ENCODE data around the gene SLC7A6.

The SLC7A6 gene

DNA sequence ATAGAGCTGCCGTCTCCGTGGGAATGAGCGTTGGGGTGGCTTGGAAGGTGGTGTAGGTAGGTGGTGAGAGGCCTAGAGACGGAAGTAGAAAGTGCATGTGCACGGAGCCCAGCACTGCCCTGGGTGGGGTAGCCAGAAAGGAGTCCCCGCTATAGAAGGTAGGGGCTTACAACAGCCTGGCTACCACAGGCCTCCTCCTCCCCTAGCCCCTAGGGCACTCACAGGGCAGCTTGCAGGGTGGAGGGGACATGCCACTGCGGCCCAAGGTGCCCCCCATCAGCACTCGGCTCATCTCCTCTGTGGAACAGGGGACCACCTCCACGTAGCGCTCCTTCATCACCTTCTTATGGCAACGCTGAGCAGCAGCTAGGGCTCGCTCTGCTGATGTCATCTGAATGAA is 33.4 kb upstream of the SLC7A6 start:
- TF ChIP-seq POLR2A (IDR thresholded peaks at IDR 0.05; ENCODE audit: low read depth, low read length) = no peak
- FAIRE-seq (no peak), DNase-seq (ENCODE audit: insufficient read length, low spot score) (no peak)

DNA sequence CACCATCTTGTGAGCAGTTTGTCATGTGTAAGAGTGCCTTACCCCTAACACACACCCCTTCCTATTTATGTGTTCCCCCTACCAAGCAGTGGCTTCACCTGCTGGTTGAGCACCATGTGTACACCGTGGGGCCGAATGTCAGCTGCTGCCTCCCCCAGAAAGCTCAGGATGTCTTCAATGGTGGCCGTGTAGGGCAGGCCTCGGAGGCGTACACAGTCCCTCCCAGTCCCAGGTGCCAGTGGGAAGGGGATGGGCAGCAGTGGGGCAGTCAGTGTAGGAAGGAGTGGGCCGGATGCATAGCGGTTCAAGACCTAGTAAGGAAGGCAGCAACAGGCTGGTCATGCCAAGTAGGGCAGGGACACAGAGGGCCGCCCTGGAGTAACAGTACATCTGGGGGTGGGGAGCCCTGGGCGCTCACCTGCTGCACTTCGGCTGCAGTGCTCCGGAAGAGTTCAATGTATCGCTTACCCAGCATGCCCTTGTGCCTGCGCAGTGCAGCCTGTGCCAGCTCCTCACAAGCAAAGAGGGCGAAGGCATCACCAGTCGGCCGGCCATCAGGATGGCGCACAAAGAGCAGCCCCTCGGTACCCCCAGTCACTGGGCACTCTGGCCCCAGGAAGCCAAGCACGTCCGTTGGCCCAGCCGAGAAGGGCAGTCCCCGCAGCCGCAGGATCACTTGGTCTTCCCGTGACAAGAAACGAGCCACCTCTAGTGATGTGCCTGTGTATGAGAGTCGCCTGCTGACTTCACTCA is 32.8 kb upstream of the SLC7A6 start:
- FAIRE-seq (no peak), DNase-seq (ENCODE audit: insufficient read length, low spot score) (no peak)
- no peak for TF ChIP-seq POLR2A (IDR thresholded peaks at IDR 0.05; ENCODE audit: low read depth, low read length)

DNA sequence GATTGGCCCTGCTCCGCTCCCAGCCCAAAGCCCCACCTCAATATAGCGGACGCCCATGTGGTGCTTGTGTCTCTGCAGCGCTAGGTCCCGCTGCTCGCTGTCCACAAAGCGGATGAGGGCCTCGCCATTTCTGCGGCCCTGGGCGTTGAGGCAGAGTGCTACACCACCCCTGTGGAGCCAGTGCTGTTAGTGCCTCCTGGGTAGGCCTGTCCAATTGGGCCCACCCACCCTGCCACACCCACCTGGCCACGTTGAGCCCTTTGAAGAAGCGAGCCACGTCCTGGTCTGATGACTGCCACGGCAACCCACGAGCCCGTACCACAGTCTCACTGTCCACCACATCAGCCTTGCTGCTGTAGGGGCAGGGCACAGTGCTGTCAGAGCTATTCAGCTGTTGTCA is 32.0 kb upstream of the SLC7A6 start:
- FAIRE-seq = no peak
- no peak for DNase-seq (ENCODE audit: insufficient read length, low spot score)
- no peak for TF ChIP-seq POLR2A (IDR thresholded peaks at IDR 0.05; ENCODE audit: low read depth, low read length)

DNA sequence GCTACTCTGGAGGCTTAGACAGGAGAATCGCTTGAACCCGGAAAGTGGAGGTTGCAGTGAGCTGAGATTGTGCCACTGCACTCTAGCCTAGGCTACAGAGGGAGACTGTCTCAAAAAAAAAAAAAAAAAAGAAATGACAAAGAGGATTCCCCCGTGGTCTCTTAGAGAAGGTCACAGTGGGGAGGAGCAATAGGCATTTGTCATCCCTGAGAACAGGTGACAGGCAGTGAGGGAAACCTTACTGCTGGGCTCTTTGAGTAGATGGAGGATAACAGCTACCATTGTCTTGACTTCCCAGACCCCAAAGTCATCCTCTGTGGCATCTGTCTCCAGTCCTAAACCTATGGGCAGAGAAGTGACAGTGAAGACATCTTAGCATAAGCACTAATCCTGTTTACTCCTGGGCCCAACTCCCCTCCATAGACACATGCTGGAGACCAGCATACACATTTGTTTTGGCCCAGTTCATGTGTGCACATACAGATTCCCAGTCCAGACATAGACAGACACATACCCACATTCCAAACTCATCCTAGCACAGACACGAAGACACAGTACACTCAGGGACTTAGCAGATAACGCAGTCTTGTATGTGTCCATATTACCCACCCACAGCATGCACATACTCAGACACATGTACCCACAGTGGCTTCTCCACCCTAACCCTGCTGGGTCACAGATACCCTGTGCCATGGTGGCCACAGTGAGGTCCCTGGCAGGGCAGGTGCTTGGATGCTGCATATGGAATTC is 31.1 kb upstream of the SLC7A6 start:
- TF ChIP-seq POLR2A (IDR thresholded peaks at IDR 0.05; ENCODE audit: low read depth, low read length) = no peak
- no peak for FAIRE-seq
- DNase-seq (ENCODE audit: insufficient read length, low spot score) = no peak

DNA sequence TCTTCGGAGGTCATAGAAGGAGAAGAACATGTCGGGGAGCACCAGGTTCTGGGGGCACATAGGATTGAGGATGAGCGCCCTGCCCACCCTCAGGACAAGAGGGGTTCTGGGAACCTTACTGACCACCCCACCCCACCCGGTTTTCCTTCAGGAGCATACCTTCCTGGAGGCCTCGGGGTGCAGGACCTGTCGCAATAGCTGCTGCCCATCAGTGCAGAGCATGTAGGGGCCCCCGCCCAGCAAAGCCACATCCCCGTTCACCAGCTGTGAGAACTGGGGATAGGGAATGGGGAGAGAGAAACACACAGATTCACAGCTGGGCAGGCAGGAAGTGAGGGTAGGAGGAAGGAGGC is 30.5 kb upstream of the SLC7A6 start:
- DNase-seq (ENCODE audit: insufficient read length, low spot score) (no peak), FAIRE-seq (no peak)
- TF ChIP-seq POLR2A (IDR thresholded peaks at IDR 0.05; ENCODE audit: low read depth, low read length) = no peak

DNA sequence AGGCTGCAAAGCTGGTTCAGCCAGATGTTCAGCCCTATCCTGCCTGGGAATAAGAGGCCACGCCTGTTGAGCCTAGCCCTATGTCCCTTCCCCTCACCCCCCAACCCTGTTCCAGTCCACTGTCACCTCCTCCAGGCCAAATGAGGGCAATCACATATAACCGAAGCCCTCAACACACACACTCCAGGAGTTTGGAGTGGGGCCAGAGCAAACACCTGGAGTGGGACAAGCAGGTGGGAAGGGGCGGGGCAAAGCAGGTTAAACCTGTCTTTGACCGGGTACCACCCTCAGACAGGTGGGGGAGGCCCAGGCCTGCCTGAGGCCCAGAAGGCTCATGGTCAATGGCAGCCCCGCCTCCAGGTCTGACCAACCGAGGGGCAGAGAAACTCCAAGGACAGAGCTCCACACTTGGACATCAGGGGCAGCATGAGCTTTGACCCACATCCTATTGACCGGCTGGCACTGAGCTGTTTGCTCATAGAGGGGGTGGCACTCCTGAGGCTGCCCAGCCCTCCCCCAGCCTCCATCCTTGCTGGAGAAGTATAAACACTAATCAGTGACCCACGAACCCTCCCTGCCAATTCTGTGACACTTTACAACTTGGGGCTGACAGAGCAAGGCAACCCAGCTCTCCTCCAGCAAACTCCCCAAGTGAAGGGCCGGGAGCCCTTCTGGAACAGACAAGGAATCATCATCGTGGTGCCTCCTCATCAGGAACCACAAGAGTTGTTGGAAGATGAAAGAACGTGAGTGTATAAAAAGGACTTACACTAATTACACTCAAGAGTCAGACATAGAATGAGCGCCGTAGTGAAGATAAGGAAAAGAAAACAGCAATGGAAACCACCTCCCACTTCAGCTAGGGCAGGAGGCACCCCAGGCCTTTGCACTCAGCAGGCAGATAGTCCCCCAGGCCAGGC is 29.9 kb upstream of the SLC7A6 start:
- DNase-seq (ENCODE audit: insufficient read length, low spot score) = no peak

DNA sequence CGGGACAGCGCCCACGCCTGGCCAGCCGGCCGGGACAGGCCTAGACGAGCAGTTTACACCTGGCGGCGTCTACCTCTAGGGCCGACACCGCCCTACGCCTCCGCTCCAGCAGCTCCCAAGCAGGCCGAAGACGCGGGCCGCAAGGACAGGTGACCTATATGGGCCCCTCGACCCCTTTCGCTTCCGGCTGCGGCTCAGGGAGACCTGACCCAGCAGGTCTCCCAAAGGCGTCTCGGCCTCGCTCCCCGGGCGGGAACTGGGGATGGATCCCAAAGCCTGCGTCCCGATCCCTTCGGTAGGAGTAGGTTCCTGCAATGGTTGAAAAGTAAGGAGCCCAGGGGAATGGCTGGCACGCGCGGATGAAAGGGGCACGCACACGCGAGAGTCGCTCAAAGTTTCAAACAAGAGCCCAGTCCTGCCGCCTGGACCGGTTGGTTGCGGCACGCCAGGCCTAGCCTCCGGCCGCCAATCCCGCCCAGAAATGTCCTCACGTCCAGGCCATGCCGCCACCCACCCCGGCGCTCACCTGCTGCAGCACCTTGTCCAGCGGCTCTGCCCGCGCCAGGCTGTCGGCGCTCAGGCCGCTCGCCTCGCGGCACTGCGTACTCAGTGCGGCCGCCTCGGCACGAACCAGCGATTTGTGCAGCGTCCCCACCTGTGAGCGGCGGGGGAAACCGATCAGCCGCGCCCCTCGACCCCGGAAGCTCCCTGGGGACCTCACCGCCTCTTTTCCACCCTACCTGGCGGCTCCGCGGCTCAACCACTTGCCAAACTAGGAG is 29.0 kb upstream of the SLC7A6 start:
- TF ChIP-seq POLR2A (IDR thresholded peaks at IDR 0.05; ENCODE audit: low read depth, low read length) = no peak
- FAIRE-seq = no peak
- no peak for DNase-seq (ENCODE audit: insufficient read length, low spot score)

More for the DNA sequence above, 29.9 kb upstream of the SLC7A6 start:
- FAIRE-seq = no peak
- no peak for TF ChIP-seq POLR2A (IDR thresholded peaks at IDR 0.05; ENCODE audit: low read depth, low read length)

DNA sequence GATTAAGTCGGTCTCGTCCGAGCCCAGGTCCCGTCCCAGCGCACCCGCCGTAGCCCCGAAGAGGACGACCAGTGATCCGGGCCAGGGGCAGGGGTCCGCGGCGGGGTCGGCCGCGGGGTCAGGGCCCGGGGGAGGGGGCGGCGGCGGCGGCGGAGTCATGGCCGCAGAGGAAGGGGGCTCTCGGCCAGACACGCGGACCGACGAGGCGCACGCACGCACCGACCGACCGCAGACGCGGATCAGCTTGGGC is 28.5 kb upstream of the SLC7A6 start, which contains the start of gene ESRP2:
ESRP2 (minus strand) TSS at position 241 of the 250 bp plus-strand sequence; CDS start at position 159, 82 bp downstream.
- no peak for TF ChIP-seq POLR2A (IDR thresholded peaks at IDR 0.05; ENCODE audit: low read depth, low read length)
- FAIRE-seq (no peak), DNase-seq (ENCODE audit: insufficient read length, low spot score) (no peak)

DNA sequence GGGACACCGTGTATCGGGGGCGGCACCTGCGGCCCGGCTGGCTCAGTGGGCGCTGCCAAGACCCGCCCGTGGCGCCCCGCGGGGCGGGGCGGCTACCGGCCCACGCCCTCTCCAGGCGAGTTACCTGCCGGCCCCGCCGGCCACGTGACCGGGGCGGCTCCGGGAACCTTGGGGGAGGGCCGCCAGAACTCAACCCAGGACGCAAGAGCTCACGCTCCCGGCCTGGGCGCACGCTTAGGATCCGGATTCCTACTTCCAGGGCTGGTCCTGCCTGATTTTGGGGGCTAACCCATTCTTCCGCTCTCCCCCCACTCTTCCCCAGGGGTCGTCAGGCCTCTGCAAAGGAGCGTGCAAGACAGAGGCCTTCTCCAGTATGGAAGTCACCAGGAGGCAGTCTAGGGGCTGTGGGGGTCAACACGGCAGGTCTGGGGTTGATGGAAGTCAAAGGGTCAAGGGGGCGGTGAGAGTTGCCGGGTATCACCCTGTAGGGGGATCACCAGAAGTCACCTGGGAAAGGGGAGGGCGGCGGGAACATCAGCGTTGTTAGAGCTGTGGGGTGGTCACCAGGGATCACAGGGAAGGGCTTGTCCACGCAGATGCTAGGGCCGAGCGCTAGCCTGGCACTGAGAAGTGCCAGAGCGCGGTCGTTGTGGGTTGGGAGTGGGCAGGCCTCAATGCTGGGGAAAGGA is 28.0 kb upstream of the SLC7A6 start:
- DNase-seq (ENCODE audit: insufficient read length, low spot score) (no peak), FAIRE-seq (no peak)
- no peak for TF ChIP-seq POLR2A (IDR thresholded peaks at IDR 0.05; ENCODE audit: low read depth, low read length)

DNA sequence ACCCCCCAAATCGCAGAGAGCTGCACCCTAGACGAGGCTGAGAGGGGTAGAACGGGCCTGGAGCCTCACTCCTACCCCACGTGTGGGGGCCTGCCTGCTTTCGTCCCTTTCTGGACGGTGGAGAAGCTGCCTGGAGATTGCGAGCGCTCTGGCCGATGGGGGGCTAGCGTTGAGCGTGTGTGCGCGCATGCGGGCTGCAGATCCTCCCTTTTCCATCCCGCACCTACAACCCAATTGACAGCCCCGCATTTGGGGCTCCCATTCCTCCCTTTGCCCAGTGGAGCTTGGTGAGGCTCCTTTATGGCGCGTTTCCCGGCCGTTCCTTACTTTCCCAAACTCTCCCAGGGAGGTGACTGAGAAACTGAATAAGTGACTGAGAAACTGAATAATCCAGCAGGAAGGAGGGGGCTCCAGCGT is 27.5 kb upstream of the SLC7A6 start:
- TF ChIP-seq POLR2A (IDR thresholded peaks at IDR 0.05; ENCODE audit: low read depth, low read length) = no peak
- DNase-seq (ENCODE audit: insufficient read length, low spot score) (no peak), FAIRE-seq (no peak)

DNA sequence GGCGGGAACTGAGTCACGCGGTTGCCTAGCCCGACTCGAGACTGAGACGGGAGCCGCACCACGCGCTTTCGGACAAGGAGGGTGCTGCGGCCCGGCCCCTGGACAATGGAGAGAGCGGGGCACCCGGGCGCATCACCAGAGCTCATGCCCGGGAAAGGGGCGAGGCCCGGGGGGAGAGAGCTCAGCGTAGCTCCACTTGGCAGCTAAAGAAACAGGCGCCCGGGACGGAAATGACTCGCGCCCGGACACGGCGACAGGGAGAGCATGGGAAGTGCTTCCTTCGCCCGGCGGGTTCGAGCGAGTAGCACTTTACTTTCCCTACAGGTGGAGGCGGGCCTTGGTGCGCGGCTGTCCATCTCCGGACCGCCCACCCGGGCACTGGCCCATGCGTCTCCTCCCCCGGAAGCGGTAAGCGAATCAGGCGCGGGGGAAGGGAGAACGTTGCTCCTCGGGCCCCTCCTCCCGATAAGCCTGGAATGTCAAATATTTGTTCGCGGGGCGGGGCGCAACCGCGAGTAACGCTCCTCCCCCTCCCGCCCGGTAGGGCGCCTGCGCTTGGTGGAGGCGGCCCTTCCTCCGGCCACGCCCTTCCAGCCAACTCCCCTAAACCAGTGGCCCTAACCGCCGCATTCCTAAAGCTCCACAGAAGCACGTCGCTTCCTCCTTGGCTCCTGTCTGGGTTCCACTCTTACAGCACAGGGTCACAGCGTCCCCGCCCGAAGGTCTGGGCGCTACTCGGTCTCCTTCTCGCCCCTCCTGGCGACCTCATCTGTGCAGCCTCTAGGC is 26.9 kb upstream of the SLC7A6 start:
- FAIRE-seq = peak; percentile 97
- peak; percentile 97 for DNase-seq (ENCODE audit: insufficient read length, low spot score)
- peak; percentile 96 for TF ChIP-seq POLR2A (IDR thresholded peaks at IDR 0.05; ENCODE audit: low read depth, low read length)

DNA sequence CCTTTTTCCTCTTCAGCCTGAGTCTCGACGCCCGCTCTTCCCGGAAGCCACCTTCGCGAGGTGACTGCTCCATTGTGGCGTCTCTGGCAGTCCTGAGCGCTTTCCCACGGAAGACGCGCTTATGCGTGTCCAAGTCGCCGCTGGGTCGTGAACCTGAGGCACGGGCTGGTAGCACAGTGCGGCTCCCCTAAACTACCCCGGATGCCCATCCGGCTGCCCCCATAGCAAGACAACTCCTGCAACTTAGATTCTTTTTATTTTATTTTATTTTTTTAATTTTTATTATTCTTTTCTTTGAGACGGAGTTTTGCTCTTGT is 26.3 kb upstream of the SLC7A6 start:
- DNase-seq (ENCODE audit: insufficient read length, low spot score) (no peak), FAIRE-seq (no peak)
- TF ChIP-seq POLR2A (IDR thresholded peaks at IDR 0.05; ENCODE audit: low read depth, low read length) = no peak

Data from H54 (cell line).